ENCODE measurements around the gene GPI.

DNA sequence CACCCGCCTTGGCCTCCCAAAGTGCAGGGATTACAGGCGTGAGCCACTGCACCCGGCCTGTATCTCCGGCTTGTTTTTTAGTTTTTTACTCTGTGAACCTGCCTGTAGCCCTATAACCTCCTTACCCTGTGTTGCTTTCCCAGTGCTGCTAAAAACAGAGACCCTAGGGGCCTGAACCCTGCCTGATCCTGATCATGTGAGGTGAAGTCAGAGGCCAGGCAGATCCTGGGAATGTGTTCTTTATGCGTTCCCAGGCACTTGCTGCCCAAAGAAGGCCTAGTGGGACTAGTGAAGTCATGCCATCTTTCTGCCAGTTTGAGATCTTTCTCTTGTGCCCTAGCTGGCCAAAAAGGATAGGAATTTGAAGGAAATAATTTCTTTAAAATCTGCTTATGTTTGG, 67.8 kb downstream of the GPI start:
- TF ChIP-seq ZNF260 (CRISPR knock-in tag; IDR thresholded peaks at IDR 0.05; ENCODE audit: borderline replicate concordance, low read depth), result no peak
- TF ChIP-seq, protein P1, sequence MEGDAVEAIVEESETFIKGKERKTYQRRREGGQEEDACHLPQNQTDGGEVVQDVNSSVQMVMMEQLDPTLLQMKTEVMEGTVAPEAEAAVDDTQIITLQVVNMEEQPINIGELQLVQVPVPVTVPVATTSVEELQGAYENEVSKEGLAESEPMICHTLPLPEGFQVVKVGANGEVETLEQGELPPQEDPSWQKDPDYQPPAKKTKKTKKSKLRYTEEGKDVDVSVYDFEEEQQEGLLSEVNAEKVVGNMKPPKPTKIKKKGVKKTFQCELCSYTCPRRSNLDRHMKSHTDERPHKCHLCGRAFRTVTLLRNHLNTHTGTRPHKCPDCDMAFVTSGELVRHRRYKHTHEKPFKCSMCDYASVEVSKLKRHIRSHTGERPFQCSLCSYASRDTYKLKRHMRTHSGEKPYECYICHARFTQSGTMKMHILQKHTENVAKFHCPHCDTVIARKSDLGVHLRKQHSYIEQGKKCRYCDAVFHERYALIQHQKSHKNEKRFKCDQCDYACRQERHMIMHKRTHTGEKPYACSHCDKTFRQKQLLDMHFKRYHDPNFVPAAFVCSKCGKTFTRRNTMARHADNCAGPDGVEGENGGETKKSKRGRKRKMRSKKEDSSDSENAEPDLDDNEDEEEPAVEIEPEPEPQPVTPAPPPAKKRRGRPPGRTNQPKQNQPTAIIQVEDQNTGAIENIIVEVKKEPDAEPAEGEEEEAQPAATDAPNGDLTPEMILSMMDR (CRISPR knock-in tag; IDR thresholded peaks at IDR 0.05), result no peak
- TF ChIP-seq EP300 (IDR thresholded peaks at IDR 0.05; ENCODE audit: low read depth in 2 of 2, low read length in 2 of 2), result no peak
- TF ChIP-seq EP300 (CRISPR knock-in tag; IDR thresholded peaks at IDR 0.05; ENCODE audit: borderline replicate concordance), result no peak
- no peak for TF ChIP-seq NFRKB (IDR thresholded peaks at IDR 0.05)
- no peak for TF ChIP-seq RAD21 (CRISPR knock-in tag; IDR thresholded peaks at IDR 0.05)
- no peak for TF ChIP-seq TARDBP (CRISPR knock-in tag; IDR thresholded peaks at IDR 0.05)
